Breast epithelium (tissue), 4 donors: ENCODE measurements around the gene REXO2. TPM values are rescaled to one million over a fixed set of nuclear protein-coding genes. Genes with fewer than 3 reads are reported as not detected.

Experiments
- DNase-seq, 2 donors: peaks; one replicate each; pipeline ENCODE4 v3.0.0-alpha.2; 2019; ENCODE audit warnings: low spot score in 2 of 2
- H3K27ac ChIP-seq, 2 donors: fragments of 200-600 bp; sonication (generic) in 1 of 2; one replicate each; pipeline ENCODE4 v1.5.1; 2016 to 2019; ENCODE audit warnings: mild to moderate bottlenecking in 1 of 2
- H3K27me3 ChIP-seq, 2 donors: fragments of 200-600 bp; sonication (generic) in 1 of 2; one replicate each; pipeline versions ENCODE4 v1.5.1 to v1.6.0; 2017 to 2019; ENCODE audit warnings: control low read depth in 1 of 2, mild to moderate bottlenecking in 1 of 2
- H3K36me3 ChIP-seq: fragments of 200-600 bp; one replicate; pipeline ENCODE4 v1.5.1; 2019
- H3K4me1 ChIP-seq, 2 donors: fragments of 200-600 bp; sonication (generic); one replicate each; pipeline ENCODE4 v1.5.1; 2016 to 2019; ENCODE audit warnings: control low read depth in 1 of 2
- H3K4me3 ChIP-seq, 3 donors: fragments of 200-600 bp; sonication (generic); 1 replicate in 2 of 3; 2 replicates in 1 of 3; pipeline ENCODE4 v1.5.1; 2016 to 2019; ENCODE audit warnings: mild to moderate bottlenecking in 3 of 3, moderate library complexity in 2 of 3
- H3K9me3 ChIP-seq, 2 donors: fragments of 200-600 bp; sonication (generic) in 1 of 2; one replicate each; pipeline ENCODE4 v1.5.1; 2016 to 2019; ENCODE audit warnings: control low read depth in 1 of 2
- CTCF ChIP-seq, 3 donors: fragments of 450-650 bp; IDR thresholded peaks; one replicate each; pipeline ENCODE4 v1.5.1; 2016 to 2017; ENCODE audit warnings: antibody characterized with exemption in 3 of 3, mild to moderate bottlenecking in 3 of 3, moderate library complexity in 3 of 3
- POLR2A ChIP-seq: fragments of 450-650 bp; IDR thresholded peaks from one replicate; pipeline ENCODE4 v1.6.1; 2016; ENCODE audit warnings: antibody characterized with exemption, mild to moderate bottlenecking, moderate library complexity
- POLR2AphosphoS5 ChIP-seq, 3 donors: sonication (generic); formaldehyde crosslinking; IDR thresholded peaks; one replicate each; pipeline ENCODE4 v1.6.1; 2017; ENCODE audit warnings: antibody characterized with exemption in 3 of 3
- intact Hi-C: fragments of 100-400 bp; cut with DNase I; formaldehyde crosslinking; loops from one replicate; pipeline ENCODE4 v1.15.1; 2023; ENCODE audit warnings: low total_unique reads
- total RNA-seq, 3 donors: library from RNA; depleted of rRNA; stranded (reverse); fragments of >200 nt; gene quantifications; one replicate each; pipeline ENCODE4 v1.1.0, GENCODE V29; 2016

REXO2 gene
- total RNA-seq, 3 donors from 2014 or later: 108 to 127 (median 123) TPM

GRCh38 chr11:114496915-114497314 lies 57.6 kb downstream of the REXO2 start:
- Histone ChIP-seq H3K27me3 (no peaks in the 10 kb centered on the region), H3K4me1 (no peaks in the 10 kb centered on the region), H3K27ac (no peak overlapping the region), H3K36me3 (no peaks in the 10 kb centered on the region), H3K4me3 (no peak overlapping the region), H3K9me3 (peaks cover 0 to 4% of the 10 kb centered on the region in 2 donors)
- no peak for TF ChIP-seq POLR2A
- intact Hi-C loops: no loop called here
- DNase-seq: no peak

GRCh38 chr11:114499756-114500155 lies 60.5 kb downstream of the REXO2 start:
- Histone ChIP-seq H3K4me1 (no peaks in the 10 kb centered on the region), H3K36me3 (no peaks in the 10 kb centered on the region), H3K27me3 (no peaks in the 10 kb centered on the region), H3K27ac (no peak overlapping the region), H3K9me3 (no peaks in the 10 kb centered on the region), H3K4me3 (no peak overlapping the region)
- no peak for DNase-seq
- intact Hi-C loops: no loop called here
- no peak for TF ChIP-seq POLR2A
- TF ChIP-seq CTCF (IDR thresholded peaks at IDR 0.05): no peak
- TF ChIP-seq POLR2AphosphoS5 (IDR thresholded peaks at IDR 0.05): no peak

Other genes with a start within 250 kb of the REXO2 start
- gene NNMT, start 143.1 kb upstream of the REXO2 start, total RNA-seq: 1,000 to 10,000 TPM in 2 of 3 donors, 100 to 1,000 TPM in 1; 987 to 2,750 (median 1,078) TPM
- gene C11orf71, start 39.0 kb upstream of the REXO2 start, total RNA-seq: 10 to 100 TPM in 2 of 3 donors, 1 to 10 TPM in 1; 7.9 to 13.2 (median 10.2) TPM
- 10 to 100 TPM; 14.7 to 29.7 (median 25.2) TPM for gene RBM7, start 38.8 kb upstream of the REXO2 start, total RNA-seq
- 1 to 10 TPM in 1 of 3 donors, not detected in 2; 1.3 TPM for gene NXPE1, start 120.4 kb downstream of the REXO2 start, total RNA-seq
- gene NXPE4, start 156.3 kb downstream of the REXO2 start, total RNA-seq: under 1 TPM in 2 of 3 donors, not detected in 1; 0.29 to 0.66 TPM
- gene NXPE2, start 239.1 kb downstream of the REXO2 start, total RNA-seq: 1 to 10 TPM in 1 of 3 donors, under 1 TPM in 1, not detected in 1; 0.80 to 1.8 TPM